Fibroblast of pulmonary artery (primary cell): ENCODE data around the gene NPTX1.

Experiments used
- DNase-seq: peaks from one replicate; pipeline ENCODE4 v3.0.0-alpha.2; 2010; ENCODE audit warnings: low read depth
- H3K4me3 ChIP-seq: replicated peaks from 2 replicates; pipeline ENCODE4 v1.5.1; 2011; ENCODE audit warnings: low read depth, mild to moderate bottlenecking, control low read depth, low read length, moderate library complexity
- CTCF ChIP-seq: IDR thresholded peaks from 2 replicates; pipeline ENCODE4 v1.5.1; 2011; ENCODE audit warnings: mild to moderate bottlenecking, control low read depth, low read length, inconsistent platforms; ENCODE audit errors: missing control alignments

NPTX1 gene

GRCh38 chr17:80475910-80476876, at the start of gene NPTX1:
Gene NPTX1, minus strand, starts transcription at chr17:80476607. Its CDS starts 161 bp downstream, at chr17:80476446.
- DNase-seq, result no peak
- no peak within 1 kb of the TSS for H3K4me3 ChIP-seq
- TF ChIP-seq CTCF, result no peak

- H3K4me3 ChIP-seq, result no peak overlapping the region
- no peak for TF ChIP-seq CTCF
- DNase-seq, result no peak
Observed at GRCh38 chr17:80523956-80524712, 47.7 kb upstream of the NPTX1 start.

- H3K4me3 ChIP-seq, result no peak overlapping the region
- TF ChIP-seq CTCF, result no peak
- DNase-seq, result no peak
Observed at GRCh38 chr17:80523054-80523744, 46.8 kb upstream of the NPTX1 start.

GRCh38 chr17:80520810-80521455, 44.5 kb upstream of the NPTX1 start:
- no peak for DNase-seq
- no peak overlapping the region for H3K4me3 ChIP-seq
- no peak for TF ChIP-seq CTCF

- H3K4me3 ChIP-seq, result no peak overlapping the region
- TF ChIP-seq CTCF, result no peak
- no peak for DNase-seq
Observed at GRCh38 chr17:80519091-80519781, 42.8 kb upstream of the NPTX1 start.

- no peak for DNase-seq
- no peak overlapping the region for H3K4me3 ChIP-seq
- TF ChIP-seq CTCF, result no peak
Observed at GRCh38 chr17:80518392-80518791, 42.0 kb upstream of the NPTX1 start.
